Measurements from ENCODE around the gene OGDHL. TPM values are rescaled to one million over a fixed set of nuclear protein-coding genes. Genes with fewer than 3 reads are reported as not detected.
A peak's percentile ranks its signal among the peaks of the same experiment; 100 is the strongest.
"Not testable (repeated sequence)": the region's sequence is repeated elsewhere in the genome, so short reads cannot be mapped to it uniquely, and the experiment has no call there.

OGDHL gene
- 0.27 TPM for total RNA-seq

- DNase-seq (ENCODE audit: low read depth in 2 of 3, low spot score in 2 of 3): peak in 2 of 3 donors; percentile 69 to 82
Measured at GRCh38 chr10:49761789-49762565, at the start of gene OGDHL. Gene OGDHL (minus strand): TSS chr10:49762323. CDS start chr10:49758592, 3,731 bp downstream.

DNA sequence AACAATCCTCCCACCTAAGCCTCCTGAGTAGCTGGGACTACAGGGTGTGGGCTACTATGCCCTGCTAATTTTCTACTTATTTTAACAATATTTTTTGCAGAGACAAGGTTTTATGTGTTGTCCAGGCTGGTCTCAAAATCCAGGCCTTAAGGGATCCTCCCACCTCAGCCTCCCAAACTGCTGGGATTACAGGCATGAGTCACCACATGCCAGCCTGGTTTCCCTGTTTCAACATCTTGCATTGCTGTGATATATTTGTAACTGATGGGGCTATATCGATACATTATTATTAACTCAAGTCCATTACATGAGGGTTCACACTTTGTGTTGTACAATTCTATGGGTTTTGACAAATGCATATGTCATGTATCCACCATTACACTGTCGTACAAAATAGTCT lies 41.9 kb upstream of the OGDHL start:
- no peak for DNase-seq (ENCODE audit: low read depth in 2 of 3, low spot score in 2 of 3)

- no peak for DNase-seq (ENCODE audit: low read depth in 2 of 3, low spot score in 2 of 3)
Measured at GRCh38 chr10:49798275-49798674, 36.2 kb upstream of the OGDHL start.

- no peak for DNase-seq (ENCODE audit: low read depth in 2 of 3, low spot score in 2 of 3)
Measured at GRCh38 chr10:49791100-49791499, 29.0 kb upstream of the OGDHL start.

DNA sequence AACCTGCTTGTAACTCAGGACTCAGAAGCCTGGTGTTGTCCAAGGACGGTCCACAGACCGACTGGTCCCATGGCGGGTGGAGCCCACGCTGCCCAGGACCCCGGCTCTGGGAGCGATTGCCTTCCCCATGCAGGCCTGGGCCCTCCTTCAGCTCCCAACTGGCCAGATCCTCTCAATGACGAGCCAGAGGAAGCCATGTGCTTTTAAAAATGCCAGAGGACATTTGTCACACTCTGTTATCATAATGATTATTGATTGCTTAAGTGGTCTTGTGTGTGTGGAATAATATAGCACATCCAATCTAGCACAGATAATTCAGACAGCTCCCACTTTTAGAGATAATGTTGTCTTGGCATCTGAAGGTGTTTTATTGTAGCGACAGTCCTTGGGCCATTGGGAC lies 22.6 kb upstream of the OGDHL start:
- no peak for DNase-seq (ENCODE audit: low read depth in 2 of 3, low spot score in 2 of 3)

DNA sequence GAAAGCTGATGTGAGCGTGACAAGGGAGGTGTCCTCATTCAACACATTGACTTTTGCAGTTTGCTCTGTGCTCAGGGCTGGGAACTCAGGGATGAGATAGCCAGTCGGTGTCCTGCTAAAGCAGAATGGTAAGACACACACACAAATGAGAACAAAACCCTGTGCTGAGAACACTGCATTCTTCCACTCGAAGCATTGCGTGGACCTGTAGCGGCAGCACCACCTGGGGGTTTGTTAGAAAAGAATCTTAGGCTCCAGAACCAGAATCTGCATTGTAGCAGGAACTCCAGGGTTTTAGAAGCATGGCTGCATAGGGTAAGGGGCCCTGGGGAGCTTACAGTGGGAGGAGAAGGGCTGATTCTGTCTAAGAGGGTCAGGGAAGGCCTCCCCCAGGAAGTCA lies 21.5 kb upstream of the OGDHL start:
- DNase-seq (ENCODE audit: low read depth in 2 of 3, low spot score in 2 of 3): no peak

DNA sequence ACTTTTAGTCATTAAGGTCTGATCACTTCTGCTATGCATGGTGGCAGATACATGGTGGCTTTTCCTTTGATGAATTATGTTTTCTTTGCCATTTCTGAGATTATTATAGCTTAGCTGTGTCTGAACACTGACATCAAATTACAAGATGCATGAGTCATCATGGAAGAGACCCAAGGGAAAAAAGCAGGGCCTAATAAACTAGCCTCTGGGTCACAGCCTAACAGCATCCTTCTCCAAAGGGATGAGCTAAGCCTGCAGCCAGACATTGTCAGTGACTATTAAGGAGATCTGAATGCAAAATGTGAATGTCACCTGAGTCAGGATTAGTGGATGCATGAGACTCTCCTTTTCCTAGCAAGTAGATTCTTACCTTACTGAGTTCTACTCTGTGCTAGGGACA lies 19.1 kb upstream of the OGDHL start:
- no peak for DNase-seq (ENCODE audit: low read depth in 2 of 3, low spot score in 2 of 3)

DNA sequence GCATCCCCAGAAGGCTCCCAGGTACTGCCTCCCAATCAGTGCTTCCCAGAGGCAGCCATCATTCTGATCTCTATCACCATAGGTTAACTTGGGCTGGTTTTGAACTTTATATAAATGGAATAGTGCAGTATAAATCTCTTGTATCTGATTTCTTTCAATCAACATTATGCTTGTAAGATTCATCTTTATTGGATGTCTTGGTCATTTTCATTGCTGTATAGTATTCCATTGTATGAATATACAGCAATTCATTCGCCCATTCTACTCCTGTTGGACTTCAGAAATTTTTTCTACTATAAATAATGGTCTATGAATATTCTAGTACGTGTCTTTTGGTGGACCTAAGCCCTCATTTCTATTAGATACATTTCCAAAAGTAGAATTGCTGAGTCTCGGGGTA lies 16.1 kb upstream of the OGDHL start:
- no peak for DNase-seq (ENCODE audit: low read depth in 2 of 3, low spot score in 2 of 3)

DNA sequence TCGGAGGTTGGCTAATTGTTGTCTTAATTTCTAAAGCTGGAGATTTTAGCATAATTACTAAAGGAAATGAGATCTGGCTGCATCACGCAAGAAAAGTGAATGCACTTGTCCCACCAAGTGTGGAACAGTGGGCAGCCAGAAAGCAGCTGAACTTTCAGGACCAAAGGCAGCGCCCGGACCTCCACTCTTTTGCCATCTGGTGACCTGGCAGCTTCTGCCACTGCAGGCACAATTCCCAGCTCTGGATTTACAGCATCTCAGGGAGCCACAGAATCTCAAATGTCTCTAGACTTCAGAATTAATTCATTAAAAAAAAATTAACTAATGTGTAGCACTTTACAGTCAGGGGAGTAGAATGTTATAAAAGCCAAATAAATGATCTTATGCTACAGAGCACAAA lies 14.7 kb upstream of the OGDHL start:
- DNase-seq (ENCODE audit: low read depth in 2 of 3, low spot score in 2 of 3): no peak

DNA sequence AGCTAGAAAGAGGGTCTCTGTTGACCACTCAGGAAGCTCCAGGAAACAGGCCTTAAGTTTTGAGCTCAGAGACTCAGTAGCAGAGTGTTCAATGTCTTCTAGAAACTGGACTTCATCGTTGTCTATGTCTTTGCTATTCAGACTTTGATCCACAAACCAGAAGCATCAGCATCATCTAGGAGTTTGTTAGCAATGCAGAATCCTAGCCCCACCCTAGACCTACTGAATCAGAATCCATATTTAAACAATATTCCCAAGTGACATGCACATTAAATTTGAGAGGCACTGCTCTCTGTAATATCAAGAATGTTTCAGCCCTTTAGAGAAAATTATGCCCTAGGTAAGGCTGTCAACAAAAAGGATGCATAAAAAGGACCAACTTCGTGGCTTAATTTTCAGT lies 12.9 kb upstream of the OGDHL start:
- DNase-seq (ENCODE audit: low read depth in 2 of 3, low spot score in 2 of 3): no peak

DNA sequence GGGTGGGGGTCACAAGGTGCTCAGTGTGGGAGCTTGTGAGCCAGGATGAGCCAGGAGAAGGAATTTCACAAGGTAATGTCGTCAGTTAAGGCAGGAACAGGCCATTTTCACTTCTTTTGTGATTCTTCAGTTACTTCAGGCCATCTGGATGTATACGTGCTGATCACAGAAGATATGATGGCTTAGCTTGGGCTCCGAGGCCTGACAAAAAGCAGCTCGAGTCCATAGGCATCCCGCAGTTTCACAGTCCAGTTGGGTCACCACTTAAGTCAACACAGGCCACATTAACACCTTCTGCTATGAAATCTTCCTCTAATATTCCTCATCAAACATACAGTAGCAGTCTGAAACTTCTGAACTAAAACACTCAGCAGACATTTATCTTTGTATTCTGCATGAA lies 10.8 kb upstream of the OGDHL start:
- not testable (repeated sequence) for DNase-seq (ENCODE audit: low read depth in 2 of 3, low spot score in 2 of 3)

- not testable (repeated sequence) for DNase-seq (ENCODE audit: low read depth in 2 of 3, low spot score in 2 of 3)
Measured at GRCh38 chr10:49771046-49771445, 8.9 kb upstream of the OGDHL start.

GRCh38 chr10:49769692-49770091 lies 7.6 kb upstream of the OGDHL start:
- no peak for DNase-seq (ENCODE audit: low read depth in 2 of 3, low spot score in 2 of 3)

DNA sequence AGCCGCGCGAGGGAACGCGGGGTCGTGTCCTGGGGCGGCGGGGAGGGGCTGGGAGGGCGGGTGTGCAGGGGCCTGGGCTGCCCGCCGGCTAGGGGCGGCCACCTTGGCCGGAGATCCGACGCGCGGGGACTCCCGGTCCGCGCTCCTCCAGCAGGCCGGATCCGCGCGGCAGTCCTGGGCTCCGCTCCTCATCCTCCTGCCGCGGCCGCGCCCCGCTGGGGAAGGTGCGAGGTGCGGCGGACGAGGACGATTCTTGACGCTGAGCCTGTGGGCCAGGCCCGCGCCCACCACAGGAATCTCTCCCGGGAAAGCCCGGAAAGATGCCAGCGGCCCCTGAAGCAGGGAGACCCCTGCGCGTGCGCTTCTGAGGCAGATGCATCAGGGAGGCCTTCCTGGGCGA lies 6.6 kb upstream of the OGDHL start:
- DNase-seq (ENCODE audit: low read depth in 2 of 3, low spot score in 2 of 3): no peak

DNA sequence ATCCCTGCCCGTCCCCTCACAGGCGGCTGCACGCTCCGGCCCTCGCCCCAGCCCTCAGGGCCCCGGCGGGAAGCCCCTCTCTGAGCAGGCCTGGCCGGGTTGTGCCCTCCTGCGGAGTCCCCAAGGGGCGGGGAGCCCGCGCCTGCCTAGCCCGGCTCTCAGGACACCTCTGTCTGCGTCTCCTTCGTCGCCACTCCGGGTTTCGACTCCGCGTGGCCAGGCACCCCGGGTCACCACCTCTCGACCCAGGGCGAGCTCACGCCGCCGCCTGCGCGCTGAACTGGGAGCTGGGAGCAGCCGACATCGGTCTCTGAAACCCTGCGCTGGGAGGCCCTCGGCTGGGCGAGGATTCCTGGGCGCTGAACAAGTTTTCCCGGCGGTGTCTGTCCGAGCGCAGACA lies 6.2 kb upstream of the OGDHL start:
- no peak for DNase-seq (ENCODE audit: low read depth in 2 of 3, low spot score in 2 of 3)

- DNase-seq (ENCODE audit: low read depth in 2 of 3, low spot score in 2 of 3): no peak
Measured at GRCh38 chr10:49767752-49768151, 5.6 kb upstream of the OGDHL start.

- DNase-seq (ENCODE audit: low read depth in 2 of 3, low spot score in 2 of 3): no peak
Measured at GRCh38 chr10:49766484-49766883, 4.4 kb upstream of the OGDHL start.

DNA sequence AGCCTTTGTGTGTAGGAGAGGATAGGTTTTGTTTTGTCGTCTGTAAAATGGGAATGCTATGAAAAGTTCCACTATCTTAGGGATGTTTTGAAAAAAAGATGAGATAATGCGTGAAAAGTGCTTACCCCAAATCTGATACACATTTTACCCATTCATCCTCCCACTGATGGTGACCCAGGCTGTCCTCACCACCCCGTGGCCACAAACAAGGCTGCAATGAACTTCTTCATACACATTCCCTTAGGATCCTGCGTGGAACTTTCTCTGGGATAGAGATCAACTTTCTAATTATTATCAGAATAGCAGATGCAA lies 399 bp upstream of the OGDHL start:
- DNase-seq (ENCODE audit: low read depth in 2 of 3, low spot score in 2 of 3): no peak

DNA sequence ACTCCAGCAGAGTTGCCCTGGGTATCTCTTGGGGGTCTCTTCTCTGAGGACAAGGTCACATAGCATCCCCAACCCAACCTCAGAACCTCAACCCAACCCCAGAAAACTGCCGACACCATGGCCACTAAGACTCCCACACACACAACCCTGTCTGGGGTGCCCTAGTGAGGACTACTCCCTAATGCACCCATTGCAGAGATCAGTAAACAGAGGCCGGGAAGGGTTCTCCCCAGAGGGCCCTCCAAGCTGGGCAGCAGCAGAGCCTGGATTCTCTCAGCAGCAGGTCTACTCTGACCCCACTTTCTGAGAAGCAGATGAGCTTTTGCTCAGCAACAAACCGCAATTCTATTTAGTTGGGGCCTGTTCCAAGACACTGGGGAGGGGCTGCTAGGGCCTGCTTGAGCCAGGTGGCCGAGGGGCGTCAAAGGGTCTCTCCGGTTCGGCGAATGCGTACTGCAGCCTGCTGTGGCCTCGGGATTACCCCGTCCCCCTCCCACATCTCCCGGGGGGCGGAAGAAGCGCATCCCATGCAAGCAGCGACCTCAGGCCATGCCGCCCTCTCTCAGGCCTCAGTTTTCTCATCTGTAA lies 828 bp downstream of the OGDHL start:
- no peak for DNase-seq (ENCODE audit: low read depth in 2 of 3, low spot score in 2 of 3)

DNA sequence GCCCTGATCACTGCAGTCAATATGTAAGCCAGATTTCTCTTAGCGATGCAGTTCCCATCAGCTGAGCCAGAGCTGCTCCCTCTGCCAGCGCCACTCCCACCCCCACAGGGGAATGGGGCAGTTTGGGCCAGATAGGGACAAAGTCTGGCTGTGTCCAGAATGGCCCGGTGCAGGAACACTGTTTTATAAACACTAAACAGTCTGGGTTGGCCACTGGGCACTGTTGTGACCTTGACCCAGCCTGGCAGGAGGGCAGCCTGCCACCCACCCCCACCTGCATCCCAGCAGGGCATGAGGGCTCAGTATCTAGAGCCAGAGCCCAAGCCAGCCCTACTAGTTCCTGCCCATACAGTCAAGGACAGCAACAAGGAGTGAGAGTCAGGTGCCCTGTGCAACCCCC lies 1.3 kb downstream of the OGDHL start:
- DNase-seq (ENCODE audit: low read depth in 2 of 3, low spot score in 2 of 3): no peak

DNA sequence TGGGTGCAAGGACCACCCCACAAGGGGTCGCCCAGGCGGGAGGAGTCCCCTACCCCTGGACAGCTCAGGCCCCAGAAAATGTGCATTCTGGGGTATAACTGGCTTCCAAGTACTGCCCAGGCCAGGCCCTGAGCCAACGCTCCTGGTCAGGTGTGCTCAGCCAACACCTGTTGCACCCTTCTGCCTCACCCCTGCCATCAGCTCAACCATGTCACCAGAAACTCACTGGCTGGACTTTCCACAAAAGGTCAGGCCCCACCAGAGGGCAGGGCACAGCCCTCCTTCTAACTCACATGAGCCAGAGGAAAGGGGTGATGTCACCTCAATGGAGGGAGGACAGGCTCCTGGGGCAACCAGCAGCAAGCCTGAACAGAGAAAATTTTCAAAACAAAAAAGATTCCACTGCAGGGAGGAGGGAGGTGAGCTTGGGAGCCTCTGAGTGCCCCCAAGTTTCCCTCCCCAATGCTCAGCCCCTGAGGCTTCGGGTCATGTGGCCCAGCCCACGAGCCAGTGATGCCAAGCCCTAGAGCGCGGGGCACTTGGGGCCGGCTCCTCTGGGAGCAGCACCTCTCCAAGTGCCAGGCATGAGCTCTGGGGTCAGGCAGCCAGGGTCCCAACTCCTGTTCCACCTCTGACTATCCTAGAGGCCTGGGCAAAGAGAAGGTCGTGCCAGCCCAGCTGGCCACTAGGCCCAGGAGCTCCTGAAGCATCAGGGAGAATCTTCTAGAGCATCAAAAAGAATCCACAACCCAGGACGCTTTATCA lies 2.2 kb downstream of the OGDHL start:
- no peak for DNase-seq (ENCODE audit: low read depth in 2 of 3, low spot score in 2 of 3)

All from hematopoietic multipotent progenitor cell (in vitro differentiated cells).